Prostate gland (tissue), 2 donors: Measurements from ENCODE around the gene MNX1. TPM values are rescaled to one million over a fixed set of nuclear protein-coding genes. Genes with fewer than 3 reads are reported as not detected.

ENCODE experiments used
- DNase-seq: peaks from one replicate; pipeline ENCODE4 v3.0.0-alpha.2; 2019; ENCODE audit warnings: low spot score
- H3K27ac ChIP-seq, 2 donors: fragments of 200-600 bp; sonication (generic); 2 replicates each; pipeline ENCODE4 v1.5.1; 2017 to 2019
- H3K27me3 ChIP-seq: fragments of 200-600 bp; sonication (generic); replicated peaks from 2 replicates; pipeline ENCODE4 v1.5.1; 2019; ENCODE audit not compliant: insufficient read depth
- H3K36me3 ChIP-seq, 2 donors: fragments of 200-600 bp; sonication (generic); 1 replicate in 1 of 2; 2 replicates in 1 of 2; pipeline versions ENCODE4 v1.5.1 to v1.8.1; 2017 to 2019
- H3K4me1 ChIP-seq: fragments of 200-600 bp; sonication (generic); replicated peaks from 2 replicates; pipeline ENCODE4 v1.5.1; 2019
- H3K4me3 ChIP-seq, 2 donors: fragments of 200-600 bp; sonication (generic); 2 replicates each; pipeline ENCODE4 v1.5.1; 2017 to 2019
- H3K9me3 ChIP-seq: fragments of 200-600 bp; sonication (generic); 2 replicates; pipeline ENCODE4 v1.5.1; 2017
- POLR2A ChIP-seq: fragments of 450-650 bp; IDR thresholded peaks from one replicate; pipeline ENCODE4 v1.6.1; 2016; ENCODE audit warnings: antibody characterized with exemption, mild to moderate bottlenecking
- POLR2AphosphoS5 ChIP-seq: sonication (generic); formaldehyde crosslinking; IDR thresholded peaks from one replicate; pipeline ENCODE4 v1.6.1; 2017; ENCODE audit warnings: antibody characterized with exemption
- WGBS: methylation state at CpG from one replicate; pipeline ENCODE4 v1.1.5; 2018; 5-methylcytosine and 5-hydroxymethylcytosine counted together
- intact Hi-C: fragments of 100-400 bp; cut with DNase I; formaldehyde crosslinking; loops from one replicate; pipeline ENCODE4 v1.14.2; 2022
- total RNA-seq, 2 donors: library from RNA; depleted of rRNA; stranded (reverse); fragments of >200 nt; gene quantifications; one replicate each; pipeline ENCODE4 v1.1.0, GENCODE V29; 2016
- TF ChIP-seq, protein P1 (sequence below), 4 experiments: fragments of 200-600 bp in 2 of 4; fragments of 450-650 bp in 2 of 4; sonication (generic) in 2 of 4; IDR thresholded peaks; 1 replicate in 3 of 4; 2 replicates in 1 of 4; pipeline ENCODE4 v1.5.1; 2016 to 2019; ENCODE audit warnings: antibody characterized with exemption in 4 of 4, mild to moderate bottlenecking in 2 of 4, moderate library complexity in 2 of 4

The MNX1 gene
- total RNA-seq, 2 donors from 2014 or later = 2.2 to 2.9 TPM

DNA sequence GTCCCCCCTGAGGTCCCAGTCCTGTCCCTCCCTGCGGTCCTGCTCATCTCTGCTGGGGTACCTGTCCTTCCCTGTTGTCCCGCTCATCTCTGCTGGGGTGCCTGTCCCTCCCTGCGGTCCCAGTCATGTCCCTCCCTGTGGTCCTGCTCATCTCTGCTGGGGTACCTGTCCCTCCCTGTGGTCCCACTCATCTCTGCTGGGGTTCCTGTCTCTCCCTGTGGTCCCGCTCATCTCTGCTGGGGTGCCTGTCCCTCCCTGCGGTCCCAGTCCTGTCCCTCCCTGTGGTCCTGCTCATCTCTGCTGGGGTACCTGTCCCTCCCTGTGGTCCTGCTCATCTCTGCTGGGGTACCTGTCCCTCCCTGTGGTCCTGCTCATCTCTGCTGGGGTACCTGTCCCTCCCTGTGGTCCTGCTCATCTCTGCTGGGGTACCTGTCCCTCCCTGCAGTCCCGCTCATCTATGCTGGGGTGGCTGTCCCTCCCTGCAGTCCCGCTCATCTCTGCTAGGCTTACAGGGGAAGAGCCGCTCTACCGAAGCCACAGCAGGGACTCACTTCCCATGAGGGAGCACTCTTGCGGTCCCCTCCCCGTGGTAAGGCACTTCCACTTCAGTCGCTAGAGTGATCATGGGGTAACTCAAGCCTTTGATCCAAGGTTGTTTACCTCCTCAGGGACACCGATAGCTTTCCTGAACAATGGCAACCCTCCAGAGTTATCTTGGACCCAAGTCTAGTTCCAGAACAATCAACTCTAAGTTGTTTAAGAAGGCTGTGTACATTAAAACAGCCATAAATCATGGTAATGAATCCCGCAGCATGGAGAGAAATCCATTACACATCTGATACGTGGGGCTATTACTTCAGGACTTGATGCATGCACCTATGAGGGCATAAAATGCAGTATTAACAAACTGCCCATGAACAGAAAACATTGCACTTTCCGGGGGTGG lies 46.8 kb upstream of the MNX1 start:
- intact Hi-C loops = no loop called here
- H3K27me3 ChIP-seq = no peaks in the 10 kb centered on the region
- no peak for DNase-seq
- TF ChIP-seq POLR2AphosphoS5 (peak; percentile 31), POLR2A (no peak)
- H3K36me3 ChIP-seq = no peaks in the 10 kb centered on the region
- no peak overlapping the region for H3K27ac ChIP-seq
- no peaks in the 10 kb centered on the region for H3K4me1 ChIP-seq
- no peak overlapping the region for H3K4me3 ChIP-seq
- H3K9me3 ChIP-seq = no peaks in the 10 kb centered on the region
- WGBS = 62% methylated on average over 16 of the region's 16 CpGs

DNA sequence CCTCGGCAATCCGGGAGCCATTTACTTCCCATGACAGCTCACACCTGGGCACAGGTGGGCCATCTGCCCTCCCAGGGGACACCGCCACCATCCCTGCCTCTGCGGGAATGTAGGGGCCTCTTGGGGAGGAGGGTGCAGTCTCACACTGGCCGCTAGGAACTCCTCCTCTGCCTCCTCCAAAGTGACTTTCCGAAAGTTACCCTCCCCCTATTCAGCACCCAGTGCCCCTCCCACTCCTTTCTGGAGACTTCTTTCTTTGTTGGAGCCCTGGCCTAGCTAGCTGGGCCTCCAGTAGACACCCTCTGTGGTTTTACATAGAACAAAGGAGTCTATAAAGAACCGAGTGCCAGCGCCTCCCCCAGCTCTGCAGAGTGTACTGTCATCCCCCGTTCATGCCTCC lies 45.8 kb upstream of the MNX1 start:
- TF ChIP-seq POLR2A = no peak
- TF ChIP-seq POLR2AphosphoS5 = no peak
- TF ChIP-seq, protein P1, sequence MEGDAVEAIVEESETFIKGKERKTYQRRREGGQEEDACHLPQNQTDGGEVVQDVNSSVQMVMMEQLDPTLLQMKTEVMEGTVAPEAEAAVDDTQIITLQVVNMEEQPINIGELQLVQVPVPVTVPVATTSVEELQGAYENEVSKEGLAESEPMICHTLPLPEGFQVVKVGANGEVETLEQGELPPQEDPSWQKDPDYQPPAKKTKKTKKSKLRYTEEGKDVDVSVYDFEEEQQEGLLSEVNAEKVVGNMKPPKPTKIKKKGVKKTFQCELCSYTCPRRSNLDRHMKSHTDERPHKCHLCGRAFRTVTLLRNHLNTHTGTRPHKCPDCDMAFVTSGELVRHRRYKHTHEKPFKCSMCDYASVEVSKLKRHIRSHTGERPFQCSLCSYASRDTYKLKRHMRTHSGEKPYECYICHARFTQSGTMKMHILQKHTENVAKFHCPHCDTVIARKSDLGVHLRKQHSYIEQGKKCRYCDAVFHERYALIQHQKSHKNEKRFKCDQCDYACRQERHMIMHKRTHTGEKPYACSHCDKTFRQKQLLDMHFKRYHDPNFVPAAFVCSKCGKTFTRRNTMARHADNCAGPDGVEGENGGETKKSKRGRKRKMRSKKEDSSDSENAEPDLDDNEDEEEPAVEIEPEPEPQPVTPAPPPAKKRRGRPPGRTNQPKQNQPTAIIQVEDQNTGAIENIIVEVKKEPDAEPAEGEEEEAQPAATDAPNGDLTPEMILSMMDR (IDR thresholded peaks at IDR 0.05) = no peak
- no peaks in the 10 kb centered on the region for H3K9me3 ChIP-seq
- 80% methylated on average over 9 of the region's 9 CpGs for WGBS
- no peaks in the 10 kb centered on the region for H3K36me3 ChIP-seq
- H3K27ac ChIP-seq = no peak overlapping the region
- DNase-seq = no peak
- no peaks in the 10 kb centered on the region for H3K4me1 ChIP-seq
- intact Hi-C loops = no loop called here
- H3K27me3 ChIP-seq = no peaks in the 10 kb centered on the region
- H3K4me3 ChIP-seq = no peak overlapping the region

DNA sequence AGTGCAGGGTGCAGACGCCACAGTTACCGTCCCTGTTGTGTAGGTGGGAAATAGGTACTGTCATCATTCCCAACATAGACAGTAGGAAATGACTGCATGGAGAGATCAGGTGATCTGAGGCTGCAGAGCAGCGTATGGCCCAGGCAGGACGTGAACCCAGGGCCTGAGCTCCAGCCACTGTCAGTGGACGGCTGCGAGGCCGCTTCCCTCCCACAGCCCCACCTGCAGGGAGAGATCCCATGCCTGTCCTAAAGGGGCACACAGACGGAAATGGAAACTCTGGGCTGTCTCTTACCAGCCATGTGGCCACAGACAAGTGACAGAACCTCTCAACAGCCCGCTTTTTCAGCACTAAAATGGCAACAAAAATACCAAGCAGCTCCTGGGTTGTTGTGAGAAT lies 44.5 kb upstream of the MNX1 start:
- DNase-seq = no peak
- 70% methylated on average over 9 of the region's 9 CpGs for WGBS
- H3K27me3 ChIP-seq = no peaks in the 10 kb centered on the region
- H3K4me3 ChIP-seq = no peak overlapping the region
- H3K4me1 ChIP-seq = no peaks in the 10 kb centered on the region
- TF ChIP-seq, protein P1 (IDR thresholded peaks at IDR 0.05) = no peak
- TF ChIP-seq POLR2AphosphoS5 = no peak
- TF ChIP-seq POLR2A = no peak
- no peaks in the 10 kb centered on the region for H3K9me3 ChIP-seq
- intact Hi-C loops = no loop called here
- no peak overlapping the region for H3K27ac ChIP-seq
- no peaks in the 10 kb centered on the region for H3K36me3 ChIP-seq

DNA sequence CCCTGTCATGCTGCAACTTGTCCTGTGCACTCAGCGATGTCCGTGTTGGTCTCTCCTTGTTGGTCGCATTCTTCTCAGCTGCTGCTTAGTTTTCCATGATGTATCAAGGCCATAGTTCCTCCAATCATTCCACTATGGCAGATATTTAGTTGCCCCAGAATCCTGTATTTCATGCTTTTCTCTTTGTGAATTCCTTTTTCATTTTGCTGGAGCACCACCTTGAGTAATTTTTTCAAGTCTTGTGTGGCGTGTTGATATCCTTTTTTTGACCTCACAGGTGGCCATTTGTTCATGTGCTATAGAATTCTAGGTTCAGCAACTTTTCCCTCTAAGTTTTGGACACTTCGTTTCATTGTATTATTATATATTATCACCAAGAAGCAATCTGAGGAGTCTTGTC lies 42.7 kb upstream of the MNX1 start:
- H3K4me3 ChIP-seq = no peak overlapping the region
- no peaks in the 10 kb centered on the region for H3K9me3 ChIP-seq
- no peaks in the 10 kb centered on the region for H3K4me1 ChIP-seq
- H3K36me3 ChIP-seq = no peaks in the 10 kb centered on the region
- intact Hi-C loops = no loop called here
- H3K27ac ChIP-seq = no peak overlapping the region
- no peak for DNase-seq
- TF ChIP-seq POLR2A (no peak), POLR2AphosphoS5 (no peak)
- TF ChIP-seq, protein P1 (IDR thresholded peaks at IDR 0.05) = no peak
- no peaks in the 10 kb centered on the region for H3K27me3 ChIP-seq
- WGBS = 88% methylated on average over 5 of the region's 5 CpGs

DNA sequence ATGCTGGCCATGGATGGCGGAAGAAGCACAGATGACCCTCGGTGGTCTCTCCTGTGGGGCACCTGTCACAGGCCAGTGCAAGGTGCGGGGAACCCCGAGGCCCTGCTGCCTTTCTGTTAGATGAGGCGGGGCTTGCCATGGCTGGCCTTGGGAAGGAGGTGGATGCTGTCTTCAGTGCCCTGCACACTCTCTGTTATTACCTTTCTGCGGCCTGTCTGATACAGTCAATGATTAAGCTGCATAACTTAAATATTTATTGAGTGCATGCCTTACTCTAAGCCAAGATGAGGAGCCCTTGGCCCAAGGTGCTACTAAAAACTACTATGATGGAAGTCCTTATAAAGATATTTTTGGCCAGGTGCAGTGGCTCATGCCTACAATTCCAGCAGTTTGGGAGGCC lies 36.7 kb upstream of the MNX1 start:
- TF ChIP-seq, protein P1 (IDR thresholded peaks at IDR 0.05) = no peak
- TF ChIP-seq POLR2A = no peak
- no peak for TF ChIP-seq POLR2AphosphoS5
- H3K9me3 ChIP-seq = no peaks in the 10 kb centered on the region
- H3K4me3 ChIP-seq = no peak overlapping the region
- H3K4me1 ChIP-seq = no peaks in the 10 kb centered on the region
- 70% methylated on average over 6 of the region's 6 CpGs for WGBS
- no peak for DNase-seq
- intact Hi-C loops = no loop called here
- H3K27me3 ChIP-seq = no peaks in the 10 kb centered on the region
- H3K36me3 ChIP-seq = no peaks in the 10 kb centered on the region
- H3K27ac ChIP-seq = no peak overlapping the region
